Measurements from ENCODE around the gene KRTAP10-12.

The KRTAP10-12 gene

GRCh38 chr21:44695641-44696040 is 1.3 kb upstream of the KRTAP10-12 start (continued):
- TF ChIP-seq CSRNP3 (CRISPR knock-in tag; IDR thresholded peaks at IDR 0.05) (no peak), TOX (CRISPR knock-in tag; IDR thresholded peaks at IDR 0.05; ENCODE audit: borderline replicate concordance) (no peak), GLIS3 (CRISPR knock-in tag; IDR thresholded peaks at IDR 0.05) (no peak), ARNTL (CRISPR knock-in tag; IDR thresholded peaks at IDR 0.05; ENCODE audit: borderline replicate concordance, low read depth) (no peak)

DNA sequence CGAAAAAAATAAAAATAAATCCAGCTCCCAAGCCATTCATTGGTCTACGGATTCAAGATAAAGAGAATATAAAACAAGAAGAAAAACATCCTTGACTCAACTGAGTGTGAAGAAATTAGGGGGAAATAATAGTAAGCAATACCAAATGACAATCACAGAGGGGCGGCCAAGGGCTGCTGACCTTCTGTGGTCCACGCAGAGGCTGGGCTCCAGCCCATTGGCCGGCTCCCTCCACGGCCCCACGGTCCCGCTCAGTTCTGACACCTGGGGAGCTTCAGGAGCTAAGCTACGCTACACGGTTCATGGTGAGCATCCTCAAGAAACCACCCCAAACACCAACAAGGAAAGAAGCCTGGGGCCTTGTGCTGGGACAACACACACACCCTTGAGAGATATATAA is 400 bp upstream of the KRTAP10-12 start:
- TF ChIP-seq CREB5 (CRISPR knock-in tag; IDR thresholded peaks at IDR 0.05; ENCODE audit: low read depth) (no peak), CSRNP3 (CRISPR knock-in tag; IDR thresholded peaks at IDR 0.05) (no peak), CSDC2 (CRISPR knock-in tag; IDR thresholded peaks at IDR 0.05) (no peak), ISL1 (CRISPR knock-in tag; IDR thresholded peaks at IDR 0.05) (no peak), ARNTL (CRISPR knock-in tag; IDR thresholded peaks at IDR 0.05; ENCODE audit: borderline replicate concordance, low read depth) (no peak)
- TF ChIP-seq, protein P1, sequence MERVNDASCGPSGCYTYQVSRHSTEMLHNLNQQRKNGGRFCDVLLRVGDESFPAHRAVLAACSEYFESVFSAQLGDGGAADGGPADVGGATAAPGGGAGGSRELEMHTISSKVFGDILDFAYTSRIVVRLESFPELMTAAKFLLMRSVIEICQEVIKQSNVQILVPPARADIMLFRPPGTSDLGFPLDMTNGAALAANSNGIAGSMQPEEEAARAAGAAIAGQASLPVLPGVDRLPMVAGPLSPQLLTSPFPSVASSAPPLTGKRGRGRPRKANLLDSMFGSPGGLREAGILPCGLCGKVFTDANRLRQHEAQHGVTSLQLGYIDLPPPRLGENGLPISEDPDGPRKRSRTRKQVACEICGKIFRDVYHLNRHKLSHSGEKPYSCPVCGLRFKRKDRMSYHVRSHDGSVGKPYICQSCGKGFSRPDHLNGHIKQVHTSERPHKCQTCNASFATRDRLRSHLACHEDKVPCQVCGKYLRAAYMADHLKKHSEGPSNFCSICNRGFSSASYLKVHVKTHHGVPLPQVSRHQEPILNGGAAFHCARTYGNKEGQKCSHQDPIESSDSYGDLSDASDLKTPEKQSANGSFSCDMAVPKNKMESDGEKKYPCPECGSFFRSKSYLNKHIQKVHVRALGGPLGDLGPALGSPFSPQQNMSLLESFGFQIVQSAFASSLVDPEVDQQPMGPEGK (CRISPR knock-in tag; IDR thresholded peaks at IDR 0.05; ENCODE audit: borderline replicate concordance): no peak
- TF ChIP-seq, protein P2, sequence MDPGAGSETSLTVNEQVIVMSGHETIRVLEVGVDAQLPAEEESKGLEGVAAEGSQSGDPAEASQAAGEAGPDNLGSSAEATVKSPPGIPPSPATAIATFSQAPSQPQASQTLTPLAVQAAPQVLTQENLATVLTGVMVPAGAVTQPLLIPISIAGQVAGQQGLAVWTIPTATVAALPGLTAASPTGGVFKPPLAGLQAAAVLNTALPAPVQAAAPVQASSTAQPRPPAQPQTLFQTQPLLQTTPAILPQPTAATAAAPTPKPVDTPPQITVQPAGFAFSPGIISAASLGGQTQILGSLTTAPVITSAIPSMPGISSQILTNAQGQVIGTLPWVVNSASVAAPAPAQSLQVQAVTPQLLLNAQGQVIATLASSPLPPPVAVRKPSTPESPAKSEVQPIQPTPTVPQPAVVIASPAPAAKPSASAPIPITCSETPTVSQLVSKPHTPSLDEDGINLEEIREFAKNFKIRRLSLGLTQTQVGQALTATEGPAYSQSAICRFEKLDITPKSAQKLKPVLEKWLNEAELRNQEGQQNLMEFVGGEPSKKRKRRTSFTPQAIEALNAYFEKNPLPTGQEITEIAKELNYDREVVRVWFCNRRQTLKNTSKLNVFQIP (CRISPR knock-in tag; IDR thresholded peaks at IDR 0.05; ENCODE audit: borderline replicate concordance, low read depth): no peak
- ATAC-seq: no peak

- peak; percentile 23; the same call in 2 of the 3 replicates for ATAC-seq
- TF ChIP-seq CSRNP3 (CRISPR knock-in tag; IDR thresholded peaks at IDR 0.05) (no peak), ZNF70 (CRISPR knock-in tag; IDR thresholded peaks at IDR 0.05) (no peak), RARB (CRISPR knock-in tag; IDR thresholded peaks at IDR 0.05) (no peak), ZNF8 (CRISPR knock-in tag; IDR thresholded peaks at IDR 0.05) (no peak), ZFP3 (CRISPR knock-in tag; IDR thresholded peaks at IDR 0.05) (no peak), CSDC2 (CRISPR knock-in tag; IDR thresholded peaks at IDR 0.05) (no peak), ZC3H10 (CRISPR knock-in tag; IDR thresholded peaks at IDR 0.05) (no peak), ZNF565 (CRISPR knock-in tag; conservative IDR thresholded peaks at IDR 0.05; ENCODE audit: low read depth) (no peak), ISL1 (CRISPR knock-in tag; IDR thresholded peaks at IDR 0.05) (no peak), OSR1 (CRISPR knock-in tag; IDR thresholded peaks at IDR 0.05) (no peak), PPARA (CRISPR knock-in tag; IDR thresholded peaks at IDR 0.05; ENCODE audit: borderline replicate concordance) (no peak)
- TF ChIP-seq, protein P1 (CRISPR knock-in tag; IDR thresholded peaks at IDR 0.05; ENCODE audit: borderline replicate concordance): no peak
- TF ChIP-seq, protein P3, sequence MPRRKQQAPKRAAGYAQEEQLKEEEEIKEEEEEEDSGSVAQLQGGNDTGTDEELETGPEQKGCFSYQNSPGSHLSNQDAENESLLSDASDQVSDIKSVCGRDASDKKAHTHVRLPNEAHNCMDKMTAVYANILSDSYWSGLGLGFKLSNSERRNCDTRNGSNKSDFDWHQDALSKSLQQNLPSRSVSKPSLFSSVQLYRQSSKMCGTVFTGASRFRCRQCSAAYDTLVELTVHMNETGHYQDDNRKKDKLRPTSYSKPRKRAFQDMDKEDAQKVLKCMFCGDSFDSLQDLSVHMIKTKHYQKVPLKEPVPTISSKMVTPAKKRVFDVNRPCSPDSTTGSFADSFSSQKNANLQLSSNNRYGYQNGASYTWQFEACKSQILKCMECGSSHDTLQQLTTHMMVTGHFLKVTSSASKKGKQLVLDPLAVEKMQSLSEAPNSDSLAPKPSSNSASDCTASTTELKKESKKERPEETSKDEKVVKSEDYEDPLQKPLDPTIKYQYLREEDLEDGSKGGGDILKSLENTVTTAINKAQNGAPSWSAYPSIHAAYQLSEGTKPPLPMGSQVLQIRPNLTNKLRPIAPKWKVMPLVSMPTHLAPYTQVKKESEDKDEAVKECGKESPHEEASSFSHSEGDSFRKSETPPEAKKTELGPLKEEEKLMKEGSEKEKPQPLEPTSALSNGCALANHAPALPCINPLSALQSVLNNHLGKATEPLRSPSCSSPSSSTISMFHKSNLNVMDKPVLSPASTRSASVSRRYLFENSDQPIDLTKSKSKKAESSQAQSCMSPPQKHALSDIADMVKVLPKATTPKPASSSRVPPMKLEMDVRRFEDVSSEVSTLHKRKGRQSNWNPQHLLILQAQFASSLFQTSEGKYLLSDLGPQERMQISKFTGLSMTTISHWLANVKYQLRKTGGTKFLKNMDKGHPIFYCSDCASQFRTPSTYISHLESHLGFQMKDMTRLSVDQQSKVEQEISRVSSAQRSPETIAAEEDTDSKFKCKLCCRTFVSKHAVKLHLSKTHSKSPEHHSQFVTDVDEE (CRISPR knock-in tag; IDR thresholded peaks at IDR 0.05): no peak
Measured at GRCh38 chr21:44697811-44698734, 1.1 kb downstream of the KRTAP10-12 start.

All from SK-N-SH treated with all-trans-retinoic acid at 6 μM for 48 hours (cell line).